K562 treated with DMSO at 1 percent for 24 hours (cell line): ENCODE results near the gene LFNG. TPM values are rescaled to one million over a fixed set of nuclear protein-coding genes. Genes with fewer than 3 reads are reported as not detected.

Source experiments
- total RNA-seq: library from RNA; unstranded; fragments of 300-600 nt; gene quantifications from 2 replicates; pipeline ENCODE4 v1.2.3, GENCODE V29; 2022; ENCODE audit warnings: low read depth; ENCODE audit not compliant: insufficient read depth

LFNG gene
- total RNA-seq = 0.76 and 0.83 TPM in 2 replicates

GRCh38 chr7:2519119-2519930 is at the start of gene LFNG:
Gene LFNG, plus strand, starts transcription at chr7:2519774. Its CDS starts 88 bp downstream, at chr7:2519862.

GRCh38 chr7:2476298-2476697 is 43.3 kb upstream of the LFNG start, which contains the start of gene GRIFIN:
Gene GRIFIN, minus strand, starts transcription at chr7:2476398. Its CDS starts 15 bp downstream, at chr7:2476383.

DNA sequence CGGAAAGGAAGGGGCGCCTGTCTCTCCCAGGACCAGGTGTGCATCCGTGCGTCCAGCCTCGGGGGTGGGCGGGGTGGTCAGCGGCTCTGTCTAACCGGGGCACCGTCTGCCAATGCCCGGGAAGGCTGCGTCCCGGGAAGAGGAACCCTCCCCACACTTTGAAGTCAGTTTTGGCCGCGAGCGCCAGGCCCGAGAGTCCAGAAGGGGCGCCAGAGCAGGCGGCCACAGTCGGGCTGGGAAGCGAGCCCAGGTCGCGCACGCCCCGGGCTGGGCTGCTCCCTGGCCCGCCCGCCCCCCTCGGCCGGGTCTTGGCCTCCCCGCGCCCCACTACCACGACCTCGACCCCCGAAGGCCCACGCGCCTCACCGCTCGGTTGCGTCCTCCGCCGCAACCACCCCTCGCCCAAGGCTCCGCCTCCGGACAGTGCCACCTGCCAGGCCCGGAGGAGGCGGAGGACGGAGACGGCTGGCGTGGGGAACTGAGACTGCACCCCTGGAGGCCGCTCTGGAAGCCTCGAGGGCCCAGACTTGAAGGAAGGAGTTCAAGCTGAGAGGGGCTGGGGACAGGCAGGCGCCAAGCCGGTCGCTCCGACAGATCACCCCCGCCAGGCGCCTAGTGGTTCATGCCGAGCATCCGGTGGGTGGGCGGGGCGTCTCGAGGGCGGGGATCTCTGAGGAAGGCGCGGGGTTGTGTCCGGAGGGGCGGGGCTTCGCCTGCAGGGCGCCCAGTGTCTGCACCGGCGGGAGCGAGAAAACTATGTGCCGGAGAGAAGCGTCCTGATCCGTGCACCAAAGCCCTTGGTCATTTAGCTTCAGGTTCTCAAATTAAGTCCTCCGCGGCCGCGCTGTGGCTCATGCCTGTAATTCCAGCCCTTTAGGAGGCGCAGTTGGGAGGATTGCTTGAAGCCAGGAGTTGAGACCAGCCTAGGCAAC is 35.8 kb downstream of the LFNG start, which contains the start of gene BRAT1:
BRAT1 (minus strand) TSS at position 404 of the 932 bp plus-strand sequence. CDS start 1,093 bp downstream, outside the sequence.

GRCh38 chr7:2558629-2559282 is 39.2 kb downstream of the LFNG start, which contains the start of gene IQCE:
Gene IQCE, plus strand, starts transcription at chr7:2558979. Its CDS starts 203 bp downstream, at chr7:2559182.

Other genes starting within 250 kb of the LFNG start
- gene SNX8, start 205.3 kb upstream of the LFNG start, total RNA-seq = 22.9 and 23.1 TPM in 2 replicates
- gene EIF3B, start 164.9 kb upstream of the LFNG start, total RNA-seq = 184 and 189 TPM in 2 replicates
- gene CHST12, start 116.2 kb upstream of the LFNG start, total RNA-seq = 58.3 and 62.6 TPM in 2 replicates
- gene GRIFIN, start 43.4 kb upstream of the LFNG start, total RNA-seq = not detected in 2 replicates
- 64.4 and 76.4 TPM in 2 replicates for gene BRAT1, start 35.8 kb downstream of the LFNG start, total RNA-seq
- gene IQCE, start 39.2 kb downstream of the LFNG start, total RNA-seq = 8.7 and 11.5 TPM in 2 replicates
- gene TTYH3, start 112.2 kb downstream of the LFNG start, total RNA-seq = 11.2 TPM in 2 replicates
- 0.07 TPM in 1 of 2 replicates, not detected in the other for gene AMZ1, start 168.4 kb downstream of the LFNG start, total RNA-seq